Non-pigmented ciliary epithelial cell (primary cell): ENCODE data around the gene VIPR2.
"Not testable (repeated sequence)": the region's sequence is repeated elsewhere in the genome, so short reads cannot be mapped to it uniquely, and the experiment has no call there.

Experiments
- DNase-seq: peaks from one replicate; pipeline ENCODE4 v3.0.0-alpha.2; 2010; ENCODE audit warnings: low read depth

The VIPR2 gene

GRCh38 chr7:159139639-159140038, 5.0 kb downstream of the VIPR2 start:
- no peak for DNase-seq

GRCh38 chr7:159139202-159139601, 5.5 kb downstream of the VIPR2 start:
- DNase-seq: no peak

- no peak for DNase-seq
Measured at GRCh38 chr7:159138508-159138907, 6.2 kb downstream of the VIPR2 start.

GRCh38 chr7:159137906-159138305, 6.8 kb downstream of the VIPR2 start:
- DNase-seq: no peak

- no peak for DNase-seq
Measured at GRCh38 chr7:159136846-159137245, 7.8 kb downstream of the VIPR2 start.

- DNase-seq: no peak
Measured at GRCh38 chr7:159136442-159136841, 8.2 kb downstream of the VIPR2 start.

- no peak for DNase-seq
Measured at GRCh38 chr7:159136013-159136412, 8.7 kb downstream of the VIPR2 start.

- DNase-seq: not testable (repeated sequence)
Measured at GRCh38 chr7:159132670-159133443, 11.8 kb downstream of the VIPR2 start.

- DNase-seq: no peak
Measured at GRCh38 chr7:159130820-159131219, 13.8 kb downstream of the VIPR2 start.

- DNase-seq: no peak
Measured at GRCh38 chr7:159130199-159130775, 14.4 kb downstream of the VIPR2 start.

- DNase-seq: no peak
Measured at GRCh38 chr7:159128767-159129166, 15.9 kb downstream of the VIPR2 start.

GRCh38 chr7:159127691-159128642, 16.7 kb downstream of the VIPR2 start:
- no peak for DNase-seq

- DNase-seq: no peak
Measured at GRCh38 chr7:159126311-159127260, 18.1 kb downstream of the VIPR2 start.

- no peak for DNase-seq
Measured at GRCh38 chr7:159125955-159126270, 18.8 kb downstream of the VIPR2 start.

- no peak for DNase-seq
Measured at GRCh38 chr7:159125104-159125954, 19.3 kb downstream of the VIPR2 start.

GRCh38 chr7:159123793-159124192, 20.9 kb downstream of the VIPR2 start:
- not testable (repeated sequence) for DNase-seq

GRCh38 chr7:159123294-159123693, 21.4 kb downstream of the VIPR2 start:
- not testable (repeated sequence) for DNase-seq

- no peak for DNase-seq
Measured at GRCh38 chr7:159122276-159122675, 22.4 kb downstream of the VIPR2 start.

GRCh38 chr7:159121476-159121875, 23.2 kb downstream of the VIPR2 start:
- no peak for DNase-seq

- no peak for DNase-seq
Measured at GRCh38 chr7:159121068-159121467, 23.6 kb downstream of the VIPR2 start.

- DNase-seq: no peak
Measured at GRCh38 chr7:159120540-159120919, 24.1 kb downstream of the VIPR2 start.
